GM18517 (cell line): Measurements from ENCODE around the gene PCDHGC4.
A peak's percentile ranks its signal among the peaks of the same experiment; 100 is the strongest.

Experiments
- ATAC-seq: cut with Tn5 transposase; IDR thresholded peaks from one replicate; pipeline ENCODE4 v1.9.1; 2021; ENCODE audit warnings: mild to moderate bottlenecking, moderate library complexity; ENCODE audit not compliant: unreplicated experiment

PCDHGC4 gene

GRCh38 chr5:141511771-141512325, 27.0 kb downstream of the PCDHGC4 start:
- ATAC-seq, result no peak

- no peak for ATAC-seq
Measured at GRCh38 chr5:141512390-141512910, 27.6 kb downstream of the PCDHGC4 start.

- ATAC-seq, result no peak
Measured at GRCh38 chr5:141512911-141513626, 28.2 kb downstream of the PCDHGC4 start.

GRCh38 chr5:141513627-141514329, 28.9 kb downstream of the PCDHGC4 start:
- ATAC-seq, result peak; percentile 37

GRCh38 chr5:141514330-141515133, 29.7 kb downstream of the PCDHGC4 start:
- peak; percentile 11 for ATAC-seq

- no peak for ATAC-seq
Measured at GRCh38 chr5:141515141-141515540, 30.3 kb downstream of the PCDHGC4 start.

GRCh38 chr5:141515946-141516671, 31.3 kb downstream of the PCDHGC4 start:
- no peak for ATAC-seq

GRCh38 chr5:141516672-141517025, 31.8 kb downstream of the PCDHGC4 start:
- ATAC-seq, result no peak

- no peak for ATAC-seq
Measured at GRCh38 chr5:141517312-141517711, 32.5 kb downstream of the PCDHGC4 start.

- no peak for ATAC-seq
Measured at GRCh38 chr5:141517880-141518617, 33.2 kb downstream of the PCDHGC4 start.

GRCh38 chr5:141518618-141519015, 33.8 kb downstream of the PCDHGC4 start:
- ATAC-seq, result no peak

- ATAC-seq, result no peak
Measured at GRCh38 chr5:141519605-141520565, 35.1 kb downstream of the PCDHGC4 start.

- ATAC-seq, result no peak
Measured at GRCh38 chr5:141521244-141521781, 36.5 kb downstream of the PCDHGC4 start.

- ATAC-seq, result no peak
Measured at GRCh38 chr5:141522301-141522700, 37.5 kb downstream of the PCDHGC4 start.

GRCh38 chr5:141523991-141524390, 39.2 kb downstream of the PCDHGC4 start:
- ATAC-seq, result no peak

GRCh38 chr5:141524604-141525597, 40.1 kb downstream of the PCDHGC4 start:
- ATAC-seq, result peak; percentile 68

- ATAC-seq, result no peak
Measured at GRCh38 chr5:141525653-141526052, 40.8 kb downstream of the PCDHGC4 start.
